Colon (tissue), 2 donors: ENCODE data around the gene GRAMD1B.

ENCODE experiments used
- FAIRE-seq: peaks from 2 replicates; lab custom pipeline; 2012; peaks lifted over from hg19 to GRCh38; lab: Jason Lieb, UNC
- donor health status: control.
- donor health status: control.

Gene GRAMD1B

GRCh38 chr11:123409456-123410217 lies 20.4 kb upstream of the GRAMD1B start:
- no peak for FAIRE-seq

GRCh38 chr11:123410218-123410549 lies 19.9 kb upstream of the GRAMD1B start:
- FAIRE-seq, result no peak

DNA sequence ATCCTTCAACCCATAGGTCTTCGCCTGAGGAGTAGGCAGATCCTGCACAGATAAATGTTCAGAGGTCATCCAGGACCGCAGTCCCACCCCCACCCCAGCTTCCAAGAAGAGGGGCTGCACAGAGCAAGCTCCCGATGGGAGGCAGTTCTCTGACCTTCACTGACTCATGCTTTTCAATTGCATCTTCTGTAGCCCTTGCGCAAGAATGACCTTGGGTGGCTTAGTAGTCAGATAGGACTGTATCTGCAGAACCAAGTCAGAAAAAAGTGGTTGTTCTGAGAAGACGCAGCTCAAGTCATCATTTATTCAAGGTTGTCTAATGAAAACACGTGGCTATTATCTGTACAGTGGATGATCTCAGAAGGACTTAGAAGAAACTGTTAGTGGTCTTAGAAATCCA lies 16.4 kb upstream of the GRAMD1B start:
- no peak for FAIRE-seq

DNA sequence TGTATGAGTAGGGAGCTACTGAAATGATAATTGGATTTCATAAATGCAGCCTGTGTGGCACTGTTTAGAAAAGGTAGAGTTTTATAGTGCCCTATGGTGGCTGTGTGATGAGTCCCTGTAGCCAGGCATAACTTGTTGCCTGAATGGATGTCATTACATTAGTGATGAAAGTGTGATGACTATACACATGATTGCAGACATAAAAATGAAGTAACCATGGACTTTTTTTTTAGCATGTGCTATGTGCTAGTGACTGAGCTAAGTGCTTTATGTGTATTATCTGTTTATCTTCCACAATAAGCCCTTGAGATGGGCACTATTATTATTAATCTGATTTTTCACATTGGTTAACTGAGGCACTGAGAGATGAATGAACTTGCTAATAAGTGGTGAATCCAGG lies 13.5 kb upstream of the GRAMD1B start:
- no peak for FAIRE-seq

DNA sequence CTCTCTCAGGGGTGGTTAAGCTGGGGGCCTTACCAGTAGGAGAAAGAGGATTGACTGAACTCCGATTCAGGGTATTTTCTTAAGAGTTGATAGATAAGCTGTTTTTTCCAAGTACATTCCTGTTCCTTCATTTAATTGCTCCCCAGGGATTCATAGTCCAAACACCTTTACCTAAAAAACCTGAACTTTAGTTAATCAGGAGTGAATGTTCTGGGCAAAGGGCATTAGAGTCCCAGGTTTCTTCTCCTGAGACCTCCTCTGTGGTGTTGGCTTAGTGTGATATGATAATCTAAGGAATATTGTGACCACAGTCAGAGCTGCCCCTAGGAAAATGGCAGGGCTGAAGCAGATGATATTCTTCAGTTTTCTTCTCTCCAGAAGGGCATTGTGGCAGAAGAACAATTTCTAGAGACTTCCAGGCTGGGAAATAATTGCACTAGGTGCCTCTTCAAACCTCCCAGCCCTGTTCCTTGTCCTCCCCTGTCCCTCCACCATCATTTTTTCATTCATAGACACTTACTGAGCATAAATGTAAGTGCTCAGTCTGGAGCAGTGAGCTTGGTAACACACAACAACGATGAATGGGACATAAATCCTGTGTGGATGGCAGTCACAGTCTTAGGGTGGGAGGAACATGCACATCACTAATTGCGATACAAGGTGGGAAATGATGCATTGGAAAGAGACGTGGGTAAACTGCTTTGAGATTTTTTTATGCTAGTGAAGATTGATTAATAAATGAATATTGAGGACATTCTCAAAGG lies 11.5 kb upstream of the GRAMD1B start:
- FAIRE-seq, result no peak

DNA sequence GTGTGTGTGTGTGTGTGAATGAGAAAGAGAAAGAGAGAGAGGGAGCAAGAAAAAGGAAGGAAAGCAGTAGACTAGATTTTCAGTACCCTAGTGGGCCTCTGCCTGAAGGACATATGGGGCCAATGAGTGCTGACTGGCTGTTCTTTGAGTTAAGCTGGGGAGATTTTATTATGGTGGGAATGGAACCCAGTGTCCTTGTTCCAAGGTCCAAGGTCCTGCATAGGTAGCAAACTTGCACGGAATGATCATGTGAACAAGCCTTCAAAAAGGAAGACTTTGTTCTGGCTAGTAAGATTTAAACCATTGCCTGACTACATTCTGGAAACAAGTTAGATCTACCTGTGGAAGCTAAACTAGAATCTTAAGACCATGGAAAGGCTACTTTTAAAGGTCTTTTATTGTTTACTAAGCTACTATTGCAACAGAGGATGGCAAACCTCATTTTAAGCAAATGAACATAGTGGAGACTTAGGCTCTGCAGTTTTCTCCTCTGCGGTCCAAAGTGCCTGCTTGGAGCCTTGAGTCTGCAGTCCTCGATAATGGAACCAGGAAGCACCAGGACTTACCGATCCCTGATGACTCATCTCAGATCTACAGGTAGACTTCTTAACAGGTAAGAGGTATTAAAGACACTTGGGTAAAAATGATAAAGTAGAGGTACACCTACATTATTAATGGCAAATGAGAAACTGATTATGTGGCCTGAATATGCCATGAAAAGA lies 10.2 kb upstream of the GRAMD1B start:
- FAIRE-seq, result no peak

GRCh38 chr11:123421589-123421988 lies 8.5 kb upstream of the GRAMD1B start:
- no peak for FAIRE-seq

DNA sequence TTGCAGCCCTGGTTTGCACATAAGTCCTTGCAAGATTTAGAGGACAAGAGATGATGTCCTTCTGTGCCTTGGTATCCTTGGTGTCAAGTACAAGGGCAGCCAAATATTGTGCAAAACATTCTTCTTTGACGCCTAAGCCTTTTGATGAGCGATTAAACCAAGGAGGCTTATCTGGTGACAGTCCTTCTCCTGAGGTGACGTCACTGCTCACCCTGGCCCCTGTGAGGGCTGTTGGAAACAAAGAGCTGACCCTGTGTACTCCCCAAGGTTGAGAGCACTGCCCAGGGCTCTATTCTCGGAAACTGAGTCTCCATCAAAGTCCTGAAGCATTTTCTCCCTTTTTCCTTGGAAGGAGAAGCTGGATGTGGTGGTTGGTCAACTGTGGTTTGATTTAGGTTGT lies 4.7 kb upstream of the GRAMD1B start:
- no peak for FAIRE-seq

GRCh38 chr11:123426789-123427188 lies 3.3 kb upstream of the GRAMD1B start:
- FAIRE-seq, result no peak

DNA sequence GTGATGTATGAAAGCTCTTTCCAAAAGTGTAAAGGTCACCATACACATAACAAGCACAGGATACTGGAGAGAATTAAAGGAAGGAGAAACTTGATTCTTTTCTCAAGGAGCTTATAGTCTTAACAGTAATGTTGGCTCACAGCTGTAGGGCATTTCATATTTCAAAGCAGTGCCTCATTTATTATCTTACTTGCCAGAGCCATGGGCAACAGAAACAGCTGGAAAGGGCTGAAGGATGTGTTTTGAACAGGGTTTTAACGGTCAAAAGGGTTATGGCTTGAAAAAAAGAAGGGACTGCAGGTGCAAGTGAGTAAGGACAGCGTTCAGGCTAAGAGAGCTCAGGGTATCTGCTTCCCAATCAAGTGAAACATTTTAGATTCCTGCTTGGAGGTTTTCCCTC lies 2.7 kb upstream of the GRAMD1B start:
- no peak for FAIRE-seq

GRCh38 chr11:123428116-123428715 lies 1.9 kb upstream of the GRAMD1B start:
- no peak for FAIRE-seq

DNA sequence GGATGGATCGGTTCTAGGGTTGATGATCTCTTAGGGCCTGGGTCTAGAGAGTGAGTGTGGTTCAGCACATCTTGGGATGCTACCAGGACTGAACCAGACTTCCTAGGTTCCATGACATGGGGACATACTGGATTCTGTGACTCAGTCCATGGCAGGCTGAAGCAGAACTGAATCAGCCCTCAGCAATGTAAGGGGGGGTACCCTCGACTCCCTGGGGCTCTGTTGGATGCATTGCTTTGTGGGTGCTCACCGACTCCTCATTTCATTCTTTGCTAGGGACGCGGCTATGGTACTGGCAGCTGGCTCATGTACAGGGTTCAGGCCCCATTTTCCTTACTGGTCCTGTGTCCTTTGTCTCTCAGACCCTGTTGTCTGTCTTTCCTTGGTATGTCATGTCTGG lies 733 bp upstream of the GRAMD1B start:
- no peak for FAIRE-seq

DNA sequence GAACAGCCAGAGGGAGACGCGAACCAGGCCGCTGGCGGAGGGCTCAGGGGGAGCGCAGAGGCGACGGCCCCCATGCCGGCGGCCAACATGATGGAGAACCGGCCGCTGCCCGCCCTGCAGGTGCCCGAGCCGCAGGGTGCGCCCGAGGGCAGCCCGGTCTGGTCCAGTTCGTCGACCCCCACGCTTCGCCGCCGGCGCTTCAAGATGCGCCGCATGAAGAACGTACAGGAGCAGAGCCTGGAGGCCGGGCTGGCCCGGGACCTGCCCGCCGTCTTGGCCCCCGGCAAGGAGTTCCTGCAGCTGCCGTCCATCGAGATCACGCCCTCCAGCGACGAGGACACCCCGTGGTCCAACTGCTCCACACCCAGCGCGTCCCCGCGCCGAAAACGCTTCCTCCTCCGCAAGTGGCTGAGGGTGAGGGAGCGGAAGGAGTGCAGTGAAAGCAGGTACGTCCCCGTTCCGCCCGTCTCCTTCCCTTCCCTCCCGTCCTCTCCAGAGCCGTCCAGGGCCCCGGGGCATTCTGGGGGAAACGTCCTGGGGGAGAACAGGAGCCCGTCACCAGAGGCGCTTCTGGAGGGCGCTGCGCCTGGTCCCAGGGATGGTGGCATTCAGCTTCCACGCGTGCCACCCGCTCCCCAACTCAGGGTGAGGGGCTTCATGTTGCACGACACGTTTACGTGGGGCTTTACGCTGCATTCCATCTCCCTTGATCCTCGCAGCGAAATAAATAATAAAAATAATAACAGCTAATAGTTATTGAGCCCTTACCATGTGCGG lies 840 bp downstream of the GRAMD1B start:
- no peak for FAIRE-seq

DNA sequence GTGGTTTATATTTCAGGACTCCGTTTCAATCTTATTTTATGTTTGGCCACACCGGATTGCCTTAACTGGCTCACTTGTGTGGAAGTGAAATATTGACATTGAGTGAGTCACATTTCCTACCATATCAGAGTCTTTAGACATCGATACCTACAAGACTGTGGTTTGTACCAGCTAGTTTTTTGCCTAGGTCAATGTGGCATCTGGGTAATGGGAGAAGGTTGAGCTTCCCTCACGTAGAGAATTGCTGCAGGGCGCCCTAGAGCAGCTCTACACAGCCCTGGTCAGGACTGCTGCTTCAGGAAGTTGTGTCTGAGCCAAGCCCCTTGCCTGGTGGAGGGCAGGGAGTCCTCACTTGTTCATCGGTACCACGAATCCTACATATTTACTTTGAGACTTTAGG lies 1.6 kb downstream of the GRAMD1B start:
- FAIRE-seq, result no peak

- no peak for FAIRE-seq
Observed at GRCh38 chr11:123434262-123434661, 4.2 kb downstream of the GRAMD1B start.

DNA sequence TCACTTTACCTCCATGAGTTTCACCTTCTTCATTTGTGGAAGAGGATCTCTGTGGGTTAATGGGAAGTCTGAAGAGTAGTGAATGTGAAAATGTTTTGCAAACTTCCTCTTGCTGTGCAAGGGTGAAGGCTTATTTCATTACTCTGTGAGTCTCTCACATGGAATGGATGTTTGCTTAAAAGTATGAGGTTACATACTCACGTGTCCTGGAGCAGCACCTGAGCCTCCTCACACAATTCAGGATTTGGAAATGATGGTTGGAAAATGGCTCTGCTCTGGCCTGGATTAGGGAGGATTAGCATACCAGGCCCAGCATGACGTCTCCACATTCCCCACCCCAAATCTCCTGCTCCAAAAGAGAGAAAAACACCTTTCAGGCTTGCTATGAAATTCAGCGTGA lies 4.8 kb downstream of the GRAMD1B start:
- no peak for FAIRE-seq

DNA sequence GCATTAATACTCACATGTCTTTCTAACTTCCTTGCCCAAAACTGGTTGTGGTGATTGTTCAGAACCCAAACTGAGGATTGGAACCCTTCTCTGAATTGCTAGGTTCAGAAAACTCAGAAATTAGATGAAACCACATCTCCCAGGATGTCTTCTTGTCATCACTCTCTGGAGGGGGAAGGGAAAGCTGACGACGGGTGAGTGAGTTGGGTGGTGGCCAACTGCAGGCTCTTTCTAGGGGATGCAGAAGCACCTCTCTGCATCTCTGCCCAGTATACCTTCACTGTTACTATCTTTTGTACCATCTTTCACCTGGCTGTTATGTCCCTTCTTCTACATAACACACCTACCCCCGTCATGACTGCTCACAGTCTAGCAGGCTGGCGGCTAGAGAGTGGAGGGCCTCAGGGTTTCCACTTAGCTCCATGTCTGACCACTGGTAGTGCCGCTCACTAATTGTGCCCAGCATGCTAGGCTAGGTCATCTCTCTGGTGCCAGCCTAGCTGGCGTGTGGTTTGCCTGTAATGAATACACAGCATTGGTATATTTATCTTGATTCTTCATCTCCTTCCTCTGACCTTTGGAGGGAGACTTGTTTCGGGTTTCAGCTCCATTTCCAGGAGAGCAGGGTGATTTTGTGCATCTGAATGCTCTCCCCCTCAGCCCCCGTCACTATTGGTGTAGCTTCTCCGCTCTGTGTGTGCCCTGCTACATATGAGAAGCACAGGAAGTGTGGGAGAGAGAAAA lies 7.3 kb downstream of the GRAMD1B start:
- no peak for FAIRE-seq

DNA sequence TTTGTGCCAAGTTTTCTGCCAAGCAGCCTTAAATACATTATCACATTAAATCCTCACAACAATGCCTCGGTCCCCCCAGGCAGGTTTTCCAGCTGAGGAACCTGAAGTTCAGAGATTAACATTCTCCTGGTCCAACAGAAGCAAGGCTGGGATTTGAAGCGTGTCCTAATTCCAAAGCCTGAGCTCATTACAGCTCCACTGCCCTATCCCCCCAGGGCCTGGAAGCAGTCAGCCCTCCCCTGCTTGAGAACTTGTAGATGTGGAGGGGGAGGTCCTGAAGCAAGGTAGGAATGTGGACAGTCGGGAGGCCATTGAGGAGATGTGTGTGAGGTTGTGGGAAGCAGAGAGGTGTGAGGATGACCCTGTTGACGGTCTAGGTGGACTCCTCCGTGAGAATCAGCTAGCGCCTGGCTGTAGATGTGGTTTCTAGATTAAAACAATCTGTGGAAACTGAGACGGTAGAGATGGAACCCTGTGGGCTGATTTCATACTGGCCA lies 8.1 kb downstream of the GRAMD1B start:
- no peak for FAIRE-seq

DNA sequence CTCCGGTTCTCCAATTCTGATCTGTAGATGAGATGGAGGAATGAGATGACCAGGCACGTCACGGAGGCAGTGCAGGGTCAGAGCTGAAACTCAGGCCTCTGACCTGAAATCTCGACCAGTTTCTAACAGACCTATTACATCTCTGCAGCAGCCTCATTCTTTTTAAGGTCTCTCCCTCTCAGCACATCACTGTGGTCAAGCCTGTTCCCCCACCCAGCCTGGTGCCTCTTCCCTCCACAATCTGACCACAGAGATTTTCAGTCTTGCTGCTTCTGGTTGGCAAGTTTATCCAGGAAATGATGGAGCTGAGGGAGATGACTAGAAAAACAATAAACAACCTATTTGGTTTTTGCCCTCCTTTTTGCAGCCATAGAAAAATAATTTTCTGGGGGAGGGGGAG lies 9.5 kb downstream of the GRAMD1B start:
- no peak for FAIRE-seq

GRCh38 chr11:123441161-123441560 lies 11.1 kb downstream of the GRAMD1B start:
- FAIRE-seq, result no peak
